NCI-H526 treated with DMSO at 0.1 percent for 48 hours (cell line): ENCODE data around the gene RBM10.

Experiments
- DNase-seq: peaks from one replicate; lab custom pipeline; 2025; lab: John Stamatoyannopoulos, UW

RBM10 gene

DNA sequence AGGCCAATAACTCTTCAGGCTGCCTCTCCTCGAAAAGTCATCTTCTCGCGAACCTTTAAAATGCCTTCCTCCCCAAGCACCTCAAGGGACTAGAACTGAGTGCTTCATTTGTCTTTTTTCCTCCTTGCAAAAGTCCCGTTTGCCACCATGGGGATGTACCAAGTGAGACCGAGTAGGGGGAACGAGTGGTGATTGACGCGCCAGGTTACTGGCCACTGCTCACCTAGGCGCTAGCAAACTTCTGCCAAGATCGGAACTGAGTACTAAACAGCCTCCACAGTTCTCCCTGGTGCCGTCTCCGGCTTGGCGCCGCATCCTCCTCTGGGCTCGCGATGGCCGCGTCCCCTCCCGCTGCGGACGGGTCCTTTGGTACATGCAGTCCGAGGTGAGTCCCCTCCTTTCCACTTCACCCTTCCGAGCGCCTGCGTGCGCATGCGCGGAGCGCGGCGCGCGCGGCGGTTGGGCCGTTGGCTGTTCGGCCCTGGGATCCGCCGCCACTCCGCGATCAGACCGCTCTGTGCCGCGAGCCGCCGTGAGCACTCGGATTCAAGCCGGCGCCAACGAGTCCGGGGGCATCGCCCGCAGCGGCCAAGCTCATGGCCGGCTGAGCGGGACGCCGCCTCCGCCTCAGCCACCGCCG lies 73.4 kb downstream of the RBM10 start, which contains the start of gene CDK16:
CDK16 (plus strand) TSS at position 402 of the 640 bp plus-strand sequence. CDS start 4,877 bp downstream, outside the sequence.
- peak; percentile 89 for DNase-seq

GRCh38 chrX:47218920-47219815 lies 74.1 kb downstream of the RBM10 start:
- no peak for DNase-seq

DNA sequence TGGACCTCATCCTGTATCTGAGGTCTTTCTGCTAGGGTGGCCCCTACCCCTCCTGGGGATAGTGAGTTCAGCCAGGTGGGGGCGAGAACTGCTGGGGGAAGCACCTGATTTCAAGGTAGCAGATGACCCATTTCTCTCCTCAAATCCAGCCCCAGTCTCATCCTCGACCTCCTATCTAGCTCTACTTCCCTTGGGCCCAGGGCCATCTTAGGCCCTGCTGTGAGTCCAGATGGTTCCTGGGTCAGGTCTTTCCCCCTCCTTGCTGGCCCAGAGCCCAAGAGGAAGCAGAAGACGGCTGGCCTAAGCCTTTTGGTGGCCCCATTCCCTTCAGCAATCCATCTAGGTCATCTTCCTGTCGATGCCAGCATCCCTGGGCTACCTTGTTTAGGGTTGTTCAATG lies 76.7 kb downstream of the RBM10 start:
- no peak for DNase-seq

DNA sequence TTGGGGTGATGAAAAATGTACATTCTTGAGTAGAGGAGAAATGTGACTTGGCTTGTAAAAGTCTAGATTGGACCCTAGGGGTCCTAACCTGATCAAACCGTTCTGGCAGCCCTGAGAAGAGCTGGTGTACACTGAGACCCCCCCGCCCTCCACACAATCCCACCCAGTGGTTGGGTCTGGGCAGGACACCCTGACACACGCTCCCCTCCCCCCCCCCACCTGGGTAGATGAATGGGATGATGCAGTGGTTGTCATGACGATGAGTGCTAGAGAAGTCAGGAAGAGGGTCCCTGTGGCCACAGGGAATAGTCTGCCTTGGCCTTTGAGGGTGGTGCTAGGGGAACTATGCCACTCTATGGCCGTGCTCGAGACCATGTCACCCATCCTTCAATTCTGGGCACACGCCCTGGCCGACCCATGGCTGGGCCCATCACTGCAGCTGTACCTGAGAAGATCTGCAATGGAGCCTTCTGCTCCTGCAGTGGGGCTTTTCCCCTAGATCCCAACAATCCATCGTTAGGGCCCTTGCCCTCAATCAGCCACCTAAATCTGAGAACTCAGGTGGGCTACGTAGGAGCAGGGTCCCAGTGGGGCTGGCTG lies 77.8 kb downstream of the RBM10 start:
- DNase-seq: no peak

GRCh38 chrX:47223476-47224250 lies 78.6 kb downstream of the RBM10 start:
- DNase-seq: no peak

DNA sequence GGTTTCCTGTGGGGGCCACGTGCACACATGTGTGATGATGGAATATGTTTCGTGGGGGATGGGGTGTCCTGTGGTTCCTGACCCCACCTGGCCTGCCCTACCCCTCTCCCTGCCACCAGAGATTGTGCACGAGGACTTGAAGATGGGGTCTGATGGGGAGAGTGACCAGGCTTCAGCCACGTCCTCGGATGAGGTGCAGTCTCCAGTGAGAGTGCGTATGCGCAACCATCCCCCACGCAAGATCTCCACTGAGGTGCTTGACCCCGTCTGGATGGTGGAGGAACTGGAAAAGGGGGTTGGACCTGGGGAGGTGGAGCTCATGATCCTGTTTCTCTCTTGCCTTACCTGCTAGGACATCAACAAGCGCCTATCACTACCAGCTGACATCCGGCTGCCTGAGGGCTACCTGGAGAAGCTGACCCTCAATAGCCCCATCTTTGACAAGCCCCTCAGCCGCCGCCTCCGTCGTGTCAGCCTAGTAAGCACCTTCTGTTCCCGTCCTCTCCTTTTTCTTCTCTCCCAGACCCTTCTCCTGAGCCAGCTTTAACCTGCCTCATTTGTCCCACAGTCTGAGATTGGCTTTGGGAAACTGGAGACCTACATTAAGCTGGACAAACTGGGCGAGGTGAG lies 79.4 kb downstream of the RBM10 start:
- DNase-seq: no peak

GRCh38 chrX:47224896-47225290 lies 79.9 kb downstream of the RBM10 start:
- no peak for DNase-seq

- DNase-seq: no peak
Measured at GRCh38 chrX:47226071-47226470, 81.0 kb downstream of the RBM10 start.

DNA sequence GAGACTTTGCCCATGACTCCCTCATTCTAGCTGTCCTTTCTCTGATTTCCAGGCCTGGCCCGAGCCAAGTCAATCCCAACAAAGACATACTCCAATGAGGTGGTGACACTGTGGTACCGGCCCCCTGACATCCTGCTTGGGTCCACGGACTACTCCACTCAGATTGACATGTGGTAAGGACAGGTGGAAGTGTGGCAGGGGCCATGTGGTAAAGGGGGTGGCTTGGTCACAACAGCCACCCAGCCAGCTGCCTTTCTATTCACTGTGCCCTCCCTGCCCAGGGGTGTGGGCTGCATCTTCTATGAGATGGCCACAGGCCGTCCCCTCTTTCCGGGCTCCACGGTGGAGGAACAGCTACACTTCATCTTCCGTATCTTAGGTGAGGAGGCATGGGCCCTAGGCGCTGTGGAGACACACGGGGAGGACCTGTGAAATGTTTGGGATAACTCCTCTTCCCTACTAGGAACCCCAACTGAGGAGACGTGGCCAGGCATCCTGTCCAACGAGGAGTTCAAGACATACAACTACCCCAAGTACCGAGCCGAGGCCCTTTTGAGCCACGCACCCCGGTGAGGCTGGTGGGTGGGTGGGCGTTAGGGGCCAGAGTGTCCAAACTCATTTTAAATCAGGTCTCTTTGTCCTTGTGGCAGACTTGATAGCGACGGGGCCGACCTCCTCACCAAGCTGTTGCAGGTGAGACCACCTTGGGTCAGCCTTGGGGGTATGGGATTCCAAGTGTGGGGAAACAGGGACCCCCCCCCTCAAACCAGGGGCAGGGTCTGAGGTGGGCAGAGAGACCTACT lies 81.7 kb downstream of the RBM10 start:
- no peak for DNase-seq

GRCh38 chrX:47227334-47227583 lies 82.2 kb downstream of the RBM10 start:
- DNase-seq: no peak

- no peak for DNase-seq
Measured at GRCh38 chrX:47228550-47229270, 83.7 kb downstream of the RBM10 start.

- DNase-seq: no peak
Measured at GRCh38 chrX:47229427-47229826, 84.4 kb downstream of the RBM10 start.

DNA sequence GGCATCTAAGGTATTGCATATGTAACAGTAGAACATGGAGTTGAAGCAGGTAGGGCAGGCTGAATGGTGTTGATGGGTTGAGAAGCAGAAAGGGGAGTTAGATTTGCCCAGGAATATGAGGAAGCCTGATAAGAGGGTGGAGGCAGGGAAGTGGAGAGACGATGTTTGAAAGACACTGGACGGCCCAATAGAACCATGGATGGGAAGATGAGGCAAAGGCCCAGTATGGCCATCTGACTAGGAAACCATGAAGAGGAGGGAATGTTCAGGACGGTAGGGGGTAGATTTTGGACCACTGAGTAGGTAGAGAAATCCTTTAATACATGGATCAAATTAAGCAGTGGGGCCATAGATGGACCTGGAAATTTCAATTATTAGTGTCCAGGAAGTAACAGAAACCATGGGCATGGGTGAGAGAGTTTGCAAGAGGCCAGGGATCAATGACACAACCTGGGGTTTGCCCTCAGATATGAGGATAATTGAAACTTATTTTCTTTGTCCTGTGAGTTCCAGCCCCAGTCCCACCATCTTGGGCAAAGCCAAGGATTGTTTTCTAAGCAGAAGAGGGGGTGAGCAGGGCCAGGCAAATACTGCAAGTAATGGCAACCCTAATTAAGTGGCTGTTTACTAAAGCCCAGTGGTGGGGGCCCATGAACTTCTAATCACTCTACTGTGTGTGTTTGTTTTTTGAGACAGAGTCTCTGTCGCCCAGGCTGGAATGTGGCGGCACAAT lies 85.3 kb downstream of the RBM10 start:
- no peak for DNase-seq

DNA sequence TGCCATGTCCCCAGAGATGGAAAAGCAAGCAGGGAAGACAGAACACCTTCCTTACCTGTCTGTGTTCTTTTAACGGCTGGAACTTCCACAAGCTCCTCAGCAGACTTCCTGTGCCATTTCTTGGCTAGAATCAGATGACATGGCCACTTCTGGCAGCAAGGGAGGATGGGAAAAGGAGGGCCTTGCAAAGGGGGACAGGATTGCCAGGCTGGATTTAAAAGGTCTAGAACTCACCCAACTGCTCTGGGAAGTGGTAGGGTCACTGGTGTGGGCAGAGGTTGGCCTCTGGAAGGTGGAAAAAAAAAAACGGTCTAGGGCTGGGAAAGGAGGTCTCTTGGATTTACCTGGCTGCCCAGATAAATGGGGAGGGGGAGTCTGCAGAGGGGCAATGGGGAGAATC lies 86.1 kb downstream of the RBM10 start:
- DNase-seq: no peak

DNA sequence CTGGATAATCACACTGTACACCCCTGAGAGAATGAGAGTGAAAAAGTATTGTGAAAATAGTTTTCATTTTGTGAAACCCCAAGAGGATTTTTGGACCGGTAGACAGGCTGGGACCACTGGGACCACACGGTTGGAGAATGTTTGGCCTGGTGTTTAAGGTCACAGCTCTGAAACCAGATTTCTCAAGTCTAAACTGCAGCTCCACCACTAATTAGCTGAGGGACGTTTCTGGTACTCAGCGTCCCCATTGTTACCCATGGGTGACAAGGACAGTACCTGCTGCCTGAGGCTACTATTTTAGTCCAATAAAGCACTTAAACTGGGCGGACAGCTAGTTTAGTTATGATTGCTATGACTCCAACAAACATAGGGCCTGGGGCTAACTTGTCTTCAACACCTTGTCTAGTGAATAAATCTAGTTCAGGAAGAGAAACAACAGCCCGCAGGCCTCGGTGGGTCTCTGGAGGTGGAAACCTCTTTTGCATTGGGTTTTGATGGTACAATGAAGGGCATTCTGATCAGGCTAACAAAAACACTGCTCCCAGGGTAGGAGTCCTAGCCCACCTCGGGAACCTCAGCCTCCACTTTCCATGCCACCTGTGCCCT lies 87.3 kb downstream of the RBM10 start:
- DNase-seq: no peak

GRCh38 chrX:47232803-47233332 lies 87.8 kb downstream of the RBM10 start, which contains the start of gene USP11:
TSS of gene USP11 (plus strand) at chrX:47233009. CDS start at chrX:47233044, 35 bp downstream.
- DNase-seq: peak; percentile 24

- peak; percentile 96 for DNase-seq
Measured at GRCh38 chrX:47233333-47234113, 88.5 kb downstream of the RBM10 start.

DNA sequence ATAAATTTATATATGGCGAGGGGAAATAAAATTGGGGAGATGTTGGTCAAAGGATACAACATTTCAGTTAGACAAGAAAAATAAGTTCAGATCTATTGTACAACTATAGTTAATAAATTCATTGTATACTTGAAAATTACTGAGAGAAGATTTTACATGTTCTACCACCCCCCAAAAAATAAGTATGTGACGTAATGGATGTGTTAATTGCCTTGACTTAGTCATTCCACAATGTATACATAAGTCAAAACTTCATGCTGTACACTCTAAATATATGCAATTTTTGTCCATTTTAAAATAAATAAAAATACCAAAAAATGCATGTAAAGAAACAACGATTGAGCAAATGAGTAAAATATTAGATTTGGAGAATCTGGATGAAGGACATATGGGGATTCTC lies 89.6 kb downstream of the RBM10 start:
- no peak for DNase-seq
